ENCODE data around the gene WWOX. TPM values are rescaled to one million over a fixed set of nuclear protein-coding genes. Genes with fewer than 3 reads are reported as not detected.

The WWOX gene
- total and polyA plus RNA-seq, 2 donors (not counting 1 experiment from before 2014, with no cell fraction given): 10.5 to 42.3 TPM

- TF ChIP-seq, protein P1, sequence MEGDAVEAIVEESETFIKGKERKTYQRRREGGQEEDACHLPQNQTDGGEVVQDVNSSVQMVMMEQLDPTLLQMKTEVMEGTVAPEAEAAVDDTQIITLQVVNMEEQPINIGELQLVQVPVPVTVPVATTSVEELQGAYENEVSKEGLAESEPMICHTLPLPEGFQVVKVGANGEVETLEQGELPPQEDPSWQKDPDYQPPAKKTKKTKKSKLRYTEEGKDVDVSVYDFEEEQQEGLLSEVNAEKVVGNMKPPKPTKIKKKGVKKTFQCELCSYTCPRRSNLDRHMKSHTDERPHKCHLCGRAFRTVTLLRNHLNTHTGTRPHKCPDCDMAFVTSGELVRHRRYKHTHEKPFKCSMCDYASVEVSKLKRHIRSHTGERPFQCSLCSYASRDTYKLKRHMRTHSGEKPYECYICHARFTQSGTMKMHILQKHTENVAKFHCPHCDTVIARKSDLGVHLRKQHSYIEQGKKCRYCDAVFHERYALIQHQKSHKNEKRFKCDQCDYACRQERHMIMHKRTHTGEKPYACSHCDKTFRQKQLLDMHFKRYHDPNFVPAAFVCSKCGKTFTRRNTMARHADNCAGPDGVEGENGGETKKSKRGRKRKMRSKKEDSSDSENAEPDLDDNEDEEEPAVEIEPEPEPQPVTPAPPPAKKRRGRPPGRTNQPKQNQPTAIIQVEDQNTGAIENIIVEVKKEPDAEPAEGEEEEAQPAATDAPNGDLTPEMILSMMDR (IDR thresholded peaks at IDR 0.05): no peak
- no peak for TF ChIP-seq EZH2 (IDR thresholded peaks at IDR 0.05; ENCODE audit: borderline replicate concordance, insufficient read depth, low read depth, low read length, poor library complexity, severe bottlenecking)
- H3K9ac ChIP-seq (ENCODE audit: low read length): no peak overlapping the region
- no peak overlapping the region for H3K4me3 ChIP-seq (ENCODE audit: control extremely low read depth in 1 of 5, extremely low read depth in 1 of 5, insufficient read depth in 1 of 5, low read depth in 2 of 5, low read length in 4 of 5)
- H3K79me2 ChIP-seq (ENCODE audit: control insufficient read depth, insufficient read depth, low read length): no peaks in the 10 kb centered on the region
- no peaks in the 10 kb centered on the region for H3K4me1 ChIP-seq (ENCODE audit: control insufficient read depth in 2 of 2, insufficient read depth in 2 of 2, low read length in 2 of 2)
- H3K9me3 ChIP-seq (ENCODE audit: control extremely low read depth in 1 of 3, control insufficient read depth in 2 of 3, insufficient read depth in 1 of 3, low read length in 2 of 3): no peaks in the 10 kb centered on the region
- H3K27ac ChIP-seq (ENCODE audit: low read length in 2 of 2): no peak overlapping the region
- H2AFZ ChIP-seq (ENCODE audit: insufficient read depth, low read depth, low read length, poor library complexity, severe bottlenecking): no peak overlapping the region
- no peaks in the 10 kb centered on the region for H3K36me3 ChIP-seq (replicated peaks in 1 of 2; ENCODE audit: control extremely low read depth in 1 of 2, control insufficient read depth in 1 of 2, extremely low read depth in 1 of 2, insufficient read depth in 2 of 2, low read length in 1 of 2)
- H3K27me3 ChIP-seq (replicated peaks in 1 of 4; ENCODE audit: control extremely low read depth in 1 of 4, control insufficient read depth in 3 of 4, insufficient read depth in 4 of 4, low read length in 3 of 4): no peaks in the 10 kb centered on the region
- no peaks in the 10 kb centered on the region for H4K20me1 ChIP-seq (ENCODE audit: control insufficient read depth, insufficient read depth, low read length, poor library complexity, severe bottlenecking)
- DNase-seq: no peak
- intact Hi-C loops (cut with micrococcal nuclease): no loop called here
- WGBS (ENCODE audit: insufficient coverage): 100% methylated on average over 1 of the region's 1 CpG
- no peaks in the 10 kb centered on the region for H3K27me3 Mint-ChIP-seq
- H3K9me3 Mint-ChIP-seq (ENCODE audit: insufficient read depth): no peaks in the 10 kb centered on the region
- ATAC-seq (ENCODE audit: low read depth): no peak
- ChIA-PET CTCF (no interaction called here), POLR2A (no interaction called here)
- H3K4me1 Mint-ChIP-seq: no peaks in the 10 kb centered on the region
- no peak overlapping the region for H3K4me2 ChIP-seq (replicated peaks; ENCODE audit: low read depth, low read length, poor library complexity, severe bottlenecking)
- no peak overlapping the region for H3K27ac Mint-ChIP-seq
- H3K4me3 Mint-ChIP-seq: no peak overlapping the region
These were observed 155.4 kb downstream of the WWOX start for GRCh38 chr16:78254841-78255240.

- Histone ChIP-seq H3K4me3 (ENCODE audit: control extremely low read depth in 1 of 5, extremely low read depth in 1 of 5, insufficient read depth in 1 of 5, low read depth in 2 of 5, low read length in 4 of 5) (no peak overlapping the region), H3K4me1 (ENCODE audit: control insufficient read depth in 2 of 2, insufficient read depth in 2 of 2, low read length in 2 of 2) (no peaks in the 10 kb centered on the region), H3K79me2 (ENCODE audit: control insufficient read depth, insufficient read depth, low read length) (no peaks in the 10 kb centered on the region), H3K27me3 (replicated peaks in 1 of 4; ENCODE audit: control extremely low read depth in 1 of 4, control insufficient read depth in 3 of 4, insufficient read depth in 4 of 4, low read length in 3 of 4) (no peaks in the 10 kb centered on the region), H3K9ac (ENCODE audit: low read length) (no peak overlapping the region), H4K20me1 (ENCODE audit: control insufficient read depth, insufficient read depth, low read length, poor library complexity, severe bottlenecking) (no peaks in the 10 kb centered on the region), H3K27ac (ENCODE audit: low read length in 2 of 2) (no peak overlapping the region), H2AFZ (ENCODE audit: insufficient read depth, low read depth, low read length, poor library complexity, severe bottlenecking) (no peak overlapping the region), H3K4me2 (replicated peaks; ENCODE audit: low read depth, low read length, poor library complexity, severe bottlenecking) (no peak overlapping the region), H3K36me3 (replicated peaks in 1 of 2; ENCODE audit: control extremely low read depth in 1 of 2, control insufficient read depth in 1 of 2, extremely low read depth in 1 of 2, insufficient read depth in 2 of 2, low read length in 1 of 2) (no peaks in the 10 kb centered on the region), H3K9me3 (ENCODE audit: control extremely low read depth in 1 of 3, control insufficient read depth in 2 of 3, insufficient read depth in 1 of 3, low read length in 2 of 3) (no peaks in the 10 kb centered on the region)
- no peak overlapping the region for H3K27ac Mint-ChIP-seq
- H3K4me3 Mint-ChIP-seq: no peak overlapping the region
- ChIA-PET CTCF (no interaction called here), POLR2A (no interaction called here)
- WGBS (ENCODE audit: insufficient coverage): 100% methylated on average over 3 of the region's 7 CpGs
- intact Hi-C loops (cut with micrococcal nuclease): no loop called here
- DNase-seq: no peak
- H3K9me3 Mint-ChIP-seq (ENCODE audit: insufficient read depth): no peaks in the 10 kb centered on the region
- no peak for ATAC-seq (ENCODE audit: low read depth)
- TF ChIP-seq, protein P1 (IDR thresholded peaks at IDR 0.05): no peak
- no peak for TF ChIP-seq EZH2 (IDR thresholded peaks at IDR 0.05; ENCODE audit: borderline replicate concordance, insufficient read depth, low read depth, low read length, poor library complexity, severe bottlenecking)
- H3K27me3 Mint-ChIP-seq: no peaks in the 10 kb centered on the region
- no peaks in the 10 kb centered on the region for H3K4me1 Mint-ChIP-seq
These were observed 157.4 kb downstream of the WWOX start for GRCh38 chr16:78256686-78257375.
